IMR-90 (cell line): ENCODE measurements around the gene NUDT16. TPM values are rescaled to one million over a fixed set of nuclear protein-coding genes. Genes with fewer than 3 reads are reported as not detected.

Experiments used
- ATAC-seq: fragments of 200-7000 bp; cut with Tn5 transposase; 2 replicates; pipeline ENCODE4 v1.9.1; 2020; ENCODE audit warnings: low read depth, mild to moderate bottlenecking, moderate library complexity
- BruUV-seq: library from RNA; stranded (reverse); fragments of 400-500 nt; replicated peaks from 2 replicates; lab custom pipeline; 2021; lab: Mats Ljungman, UMichigan
- CTCF ChIA-PET: fragments of 300-600 bp; formaldehyde crosslinking; extraction: SDS; loops from one replicate; lab custom pipeline; 2021; ENCODE audit warnings: antibody characterized with exemption; lab: Yijun Ruan, JAX
- POLR2A ChIA-PET: fragments of 300-600 bp; sonication (Branson Sonifier 250); formaldehyde crosslinking; loops from one replicate; lab custom pipeline; 2022; ENCODE audit warnings: antibody characterized with exemption; ENCODE audit not compliant: unreplicated experiment; lab: Charles Lee
- DNase-seq: peaks from one replicate; pipeline ENCODE4 v3.0.0; 2013
- H2AFZ ChIP-seq: replicated peaks from 2 replicates; pipeline ENCODE3; 2013; ENCODE audit warnings: low read length, mild to moderate bottlenecking; ENCODE audit not compliant: poor library complexity
- H2AK5ac ChIP-seq: 2 replicates; pipeline ENCODE4 v1.6.1; 2013; ENCODE audit warnings: low read depth, low read length, inconsistent platforms
- H2AK9ac ChIP-seq: replicated peaks from 2 replicates; pipeline ENCODE3; 2013; ENCODE audit warnings: mild to moderate bottlenecking, low read depth, low read length, moderate library complexity; ENCODE audit not compliant: poor library complexity
- H2BK120ac ChIP-seq: 2 replicates; pipeline ENCODE4 v1.6.1; 2013; ENCODE audit warnings: low read depth, low read length, inconsistent platforms
- H2BK15ac ChIP-seq: 3 replicates; pipeline ENCODE4 v1.6.1; 2013; ENCODE audit warnings: low read depth, low read length, inconsistent platforms
- H2BK20ac ChIP-seq: 2 replicates; pipeline ENCODE4 v1.6.1; 2013; ENCODE audit warnings: low read depth, mild to moderate bottlenecking, inconsistent platforms, low read length, moderate library complexity
- H2BK5ac ChIP-seq: 2 replicates; pipeline ENCODE4 v1.6.1; 2013; ENCODE audit warnings: mild to moderate bottlenecking, low read depth, low read length, inconsistent platforms; ENCODE audit not compliant: poor library complexity, severe bottlenecking
- H3K14ac ChIP-seq: replicated peaks from 2 replicates; pipeline ENCODE4 v1.6.1; 2013; ENCODE audit warnings: low read depth, low read length, inconsistent platforms
- H3K18ac ChIP-seq: 2 replicates; pipeline ENCODE4 v1.6.1; 2013; ENCODE audit warnings: low read depth, low read length, control low read depth
- H3K23ac ChIP-seq: 2 replicates; pipeline ENCODE4 v1.6.1; 2013; ENCODE audit warnings: low read depth, low read length, inconsistent platforms
- H3K27ac ChIP-seq: 2 replicates; pipeline ENCODE4 v1.5.1; 2013; ENCODE audit warnings: mild to moderate bottlenecking, control low read depth, low read length; ENCODE audit not compliant: insufficient read depth
- H3K27me3 ChIP-seq: 2 replicates; pipeline ENCODE4 v1.6.1; 2013; ENCODE audit warnings: low read length; ENCODE audit not compliant: control insufficient read depth, insufficient read depth
- H3K36me3 ChIP-seq: 2 replicates; pipeline ENCODE4 v1.6.1; 2013; ENCODE audit warnings: low read length, mixed read lengths; ENCODE audit not compliant: control insufficient read depth, insufficient read depth
- H3K4ac ChIP-seq: 2 replicates; pipeline ENCODE4 v1.6.1; 2013; ENCODE audit warnings: low read depth, low read length, inconsistent platforms
- H3K4me1 ChIP-seq: 2 replicates; pipeline ENCODE4 v1.6.1; 2013; ENCODE audit warnings: low read length, mixed read lengths; ENCODE audit not compliant: control insufficient read depth, insufficient read depth
- H3K4me2 ChIP-seq: 2 replicates; pipeline ENCODE4 v1.6.1; 2013; ENCODE audit warnings: low read depth, mild to moderate bottlenecking, control low read depth, low read length, moderate library complexity
- H3K4me3 ChIP-seq: 2 replicates; pipeline ENCODE4 v1.5.1; 2013; ENCODE audit warnings: low read depth, mild to moderate bottlenecking, control low read depth, low read length, moderate library complexity; ENCODE audit not compliant: insufficient read depth
- H3K56ac ChIP-seq: 2 replicates; pipeline ENCODE4 v1.6.1; 2013; ENCODE audit warnings: low read length, inconsistent platforms; ENCODE audit not compliant: insufficient read depth; ENCODE audit errors: extremely low read depth
- H3K79me1 ChIP-seq, 2 experiments: 2 replicates each; pipeline ENCODE4 v1.6.1; 2013; ENCODE audit warnings: low read length in 2 of 2, inconsistent platforms in 1 of 2, low read depth in 1 of 2
- H3K9ac ChIP-seq: 2 replicates; pipeline ENCODE4 v1.6.1; 2013; ENCODE audit warnings: low read depth, low read length, control low read depth
- H3K9me1 ChIP-seq: 2 replicates; pipeline ENCODE4 v1.6.1; 2013; ENCODE audit warnings: low read length, inconsistent platforms; ENCODE audit not compliant: insufficient read depth
- H3K9me3 ChIP-seq: 2 replicates; pipeline ENCODE4 v1.6.1; 2013; ENCODE audit warnings: low read length; ENCODE audit not compliant: control insufficient read depth, insufficient read depth
- H4K20me1 ChIP-seq: 2 replicates; pipeline ENCODE4 v1.6.1; 2013; ENCODE audit warnings: low read length, inconsistent platforms; ENCODE audit not compliant: insufficient read depth
- H4K5ac ChIP-seq: 2 replicates; pipeline ENCODE4 v1.6.1; 2013; ENCODE audit warnings: mild to moderate bottlenecking, low read depth, low read length, control low read depth
- H4K8ac ChIP-seq, 2 experiments: 2 replicates each; pipeline ENCODE4 v1.6.1; 2013; ENCODE audit warnings: low read depth in 2 of 2, low read length in 2 of 2, control low read depth in 1 of 2, inconsistent platforms in 1 of 2
- H4K91ac ChIP-seq: 2 replicates; pipeline ENCODE4 v1.6.1; 2013; ENCODE audit warnings: low read depth, low read length, inconsistent platforms; ENCODE audit not compliant: insufficient read depth
- BHLHE40 ChIP-seq: fragments of 150-350 bp; IDR thresholded peaks from 2 replicates; pipeline ENCODE4 v1.6.1; 2016; ENCODE audit warnings: mild to moderate bottlenecking, low read depth, low read length
- CHD1 ChIP-seq: IDR thresholded peaks from 2 replicates; pipeline ENCODE4 v1.6.1; 2012; ENCODE audit warnings: low read depth, low read length, improper control_type of control experiment
- MAFK ChIP-seq: IDR thresholded peaks from 2 replicates; pipeline ENCODE4 v1.6.1; 2012; ENCODE audit warnings: low read depth, low read length, improper control_type of control experiment
- MAZ ChIP-seq: IDR thresholded peaks from 2 replicates; pipeline ENCODE4 v1.6.1; 2012; ENCODE audit warnings: low read depth, mild to moderate bottlenecking, low read length, improper control_type of control experiment, moderate library complexity, borderline replicate concordance
- NFE2L2 ChIP-seq: fragments of 150-350 bp; IDR thresholded peaks from 2 replicates; pipeline ENCODE4 v1.6.1; 2016; ENCODE audit warnings: low read depth, mild to moderate bottlenecking, low read length
- RCOR1 ChIP-seq: IDR thresholded peaks from 2 replicates; pipeline ENCODE4 v1.6.1; 2012; ENCODE audit warnings: mild to moderate bottlenecking, low read length, improper control_type of control experiment; ENCODE audit not compliant: insufficient replicate concordance
- WGBS, 2 experiments: methylation state at CpG; one replicate each; pipeline versions ENCODE4 v1.1.5 to v1.1.7; 2013; ENCODE audit warnings: missing lambda C conversion rate in 2 of 2; ENCODE audit not compliant: insufficient read length in 1 of 2; ENCODE audit errors: extremely low coverage in 2 of 2; 5-methylcytosine and 5-hydroxymethylcytosine counted together
- dilution Hi-C: fragments of 300-500 bp; cut with HindIII; formaldehyde crosslinking; loops from one replicate; pipeline ENCODE4 v1.14.3; 2018; ENCODE audit warnings: low sequenced_read_pairs; ENCODE audit not compliant: unreplicated experiment
- in situ Hi-C: fragments of 300-500 bp; cut with MboI; formaldehyde crosslinking; loops from 3 replicates; pipeline ENCODE4 v1.14.3; 2019; ENCODE audit warnings: low sequenced_read_pairs, inconsistent platforms, mixed read lengths
- intact Hi-C: fragments of 100-400 bp; cut with micrococcal nuclease; formaldehyde crosslinking; loops from 2 replicates; pipeline ENCODE4 v1.10.0; 2022
- polyA plus RNA-seq, 3 experiments: library from polyadenylated mRNA; depleted of rRNA; stranded (reverse); fragments of >200 nt; gene quantifications; 2 replicates each; pipeline ENCODE4 v1.2.3, GENCODE V29; 2012; ENCODE audit warnings: low replicate concordance in 1 of 3
- total RNA-seq: library from RNA; depleted of rRNA; stranded (reverse); fragments of >200 nt; gene quantifications from 2 replicates; pipeline ENCODE4 v1.2.3, GENCODE V29; 2012
- TF ChIP-seq, protein P1 (sequence below): fragments of 150-350 bp; IDR thresholded peaks from 2 replicates; pipeline ENCODE4 v1.6.1; 2017; ENCODE audit warnings: mild to moderate bottlenecking, antibody characterized with exemption, low read length, low read depth
- TF ChIP-seq, protein P2 (sequence below): fragments of 150-350 bp; IDR thresholded peaks from 2 replicates; pipeline ENCODE4 v1.6.1; 2016; ENCODE audit warnings: low read depth, mild to moderate bottlenecking, low read length, moderate library complexity, borderline replicate concordance
- TF ChIP-seq, protein P3 (sequence below): conservative IDR thresholded peaks from 2 replicates; pipeline ENCODE4 v1.5.1; 2012; ENCODE audit warnings: mild to moderate bottlenecking, low read depth, low read length, improper control_type of control experiment

Gene NUDT16
- total and polyA plus RNA-seq, 2 of the 4 experiments (the other 2 are of a cell fraction), result 8.9 to 10.4 TPM

DNA sequence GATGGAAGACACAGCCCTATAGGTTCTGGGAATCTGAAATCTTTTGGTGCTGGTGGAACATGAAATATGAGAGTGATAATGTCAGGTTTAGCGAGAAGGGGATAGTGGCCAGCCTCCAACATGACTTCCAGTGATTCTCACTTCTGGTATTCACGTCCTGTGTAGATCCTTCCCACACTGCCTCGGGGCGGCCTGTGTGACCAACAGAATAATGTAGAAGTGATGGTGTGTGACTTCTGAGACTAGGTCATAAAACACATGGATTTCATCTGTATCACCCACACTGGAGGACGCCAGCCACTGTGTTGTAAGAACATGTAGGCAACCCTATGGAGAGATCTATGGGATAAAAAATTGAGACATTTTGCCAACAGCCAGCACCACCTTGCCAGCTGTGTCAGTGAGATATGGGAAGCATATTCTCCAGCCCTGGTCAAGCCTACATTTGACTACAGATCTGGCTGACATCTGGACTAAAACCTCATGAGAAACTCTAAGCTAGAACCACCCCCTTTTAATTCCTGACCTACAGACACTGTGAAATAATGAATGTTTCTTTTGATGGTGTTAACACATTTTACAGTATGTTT lies 25.5 kb upstream of the NUDT16 start (continued):
- no peak for TF ChIP-seq RCOR1
- TF ChIP-seq, protein P1, sequence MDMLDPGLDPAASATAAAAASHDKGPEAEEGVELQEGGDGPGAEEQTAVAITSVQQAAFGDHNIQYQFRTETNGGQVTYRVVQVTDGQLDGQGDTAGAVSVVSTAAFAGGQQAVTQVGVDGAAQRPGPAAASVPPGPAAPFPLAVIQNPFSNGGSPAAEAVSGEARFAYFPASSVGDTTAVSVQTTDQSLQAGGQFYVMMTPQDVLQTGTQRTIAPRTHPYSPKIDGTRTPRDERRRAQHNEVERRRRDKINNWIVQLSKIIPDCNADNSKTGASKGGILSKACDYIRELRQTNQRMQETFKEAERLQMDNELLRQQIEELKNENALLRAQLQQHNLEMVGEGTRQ, result no peak
- no peak for TF ChIP-seq MAFK

DNA sequence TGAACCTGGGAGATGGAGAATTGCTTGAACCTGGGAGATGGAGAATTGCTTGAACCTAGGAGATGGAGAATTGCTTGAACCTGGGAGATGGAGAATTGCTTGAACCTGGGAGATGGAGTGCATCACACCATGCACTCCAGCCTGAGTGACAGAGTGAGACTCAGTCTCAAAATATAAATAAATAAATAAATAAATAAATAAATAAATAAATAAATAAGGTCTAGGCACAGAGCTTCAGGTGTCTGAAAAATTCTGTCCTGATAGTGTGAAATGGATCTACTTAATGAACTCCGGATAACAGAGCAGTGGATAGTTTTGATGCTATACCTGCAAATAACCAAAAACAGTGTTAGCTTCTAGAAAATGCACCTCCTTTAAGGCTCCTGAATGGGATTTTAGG lies 24.3 kb upstream of the NUDT16 start:
- H3K36me3 ChIP-seq, result no peaks in the 10 kb centered on the region
- no peak overlapping the region for H3K4ac ChIP-seq
- POLR2A ChIA-PET, result no interaction called here
- in situ Hi-C loops, result no loop called here
- H3K79me1 ChIP-seq, result no peaks in the 10 kb centered on the region
- no peak overlapping the region for H4K8ac ChIP-seq
- H3K4me3 ChIP-seq, result no peak overlapping the region
- DNase-seq (no peak), ATAC-seq (no peak)
- no peak overlapping the region for H2BK20ac ChIP-seq
- no peak overlapping the region for H2AK5ac ChIP-seq
- no peak overlapping the region for H3K4me2 ChIP-seq
- H3K9me1 ChIP-seq, result no peaks in the 10 kb centered on the region
- H3K27ac ChIP-seq, result no peak overlapping the region
- no peak overlapping the region for H3K18ac ChIP-seq
- H4K5ac ChIP-seq, result no peak overlapping the region
- no peaks in the 10 kb centered on the region for H3K27me3 ChIP-seq
- no peak overlapping the region for H2BK120ac ChIP-seq
- dilution Hi-C loops, result no loop called here
- no peak overlapping the region for H3K9ac ChIP-seq
- CTCF ChIA-PET, result no interaction called here
- H2AFZ ChIP-seq, result no peak overlapping the region
- H3K9me3 ChIP-seq, result no peaks in the 10 kb centered on the region
- no peak overlapping the region for H4K91ac ChIP-seq
- no peak overlapping the region for H2BK15ac ChIP-seq
- H3K4me1 ChIP-seq, result no peaks in the 10 kb centered on the region
- H3K56ac ChIP-seq, result no peak overlapping the region
- TF ChIP-seq, protein P2, sequence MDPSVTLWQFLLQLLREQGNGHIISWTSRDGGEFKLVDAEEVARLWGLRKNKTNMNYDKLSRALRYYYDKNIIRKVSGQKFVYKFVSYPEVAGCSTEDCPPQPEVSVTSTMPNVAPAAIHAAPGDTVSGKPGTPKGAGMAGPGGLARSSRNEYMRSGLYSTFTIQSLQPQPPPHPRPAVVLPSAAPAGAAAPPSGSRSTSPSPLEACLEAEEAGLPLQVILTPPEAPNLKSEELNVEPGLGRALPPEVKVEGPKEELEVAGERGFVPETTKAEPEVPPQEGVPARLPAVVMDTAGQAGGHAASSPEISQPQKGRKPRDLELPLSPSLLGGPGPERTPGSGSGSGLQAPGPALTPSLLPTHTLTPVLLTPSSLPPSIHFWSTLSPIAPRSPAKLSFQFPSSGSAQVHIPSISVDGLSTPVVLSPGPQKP, result no peak
- TF ChIP-seq, protein P3, sequence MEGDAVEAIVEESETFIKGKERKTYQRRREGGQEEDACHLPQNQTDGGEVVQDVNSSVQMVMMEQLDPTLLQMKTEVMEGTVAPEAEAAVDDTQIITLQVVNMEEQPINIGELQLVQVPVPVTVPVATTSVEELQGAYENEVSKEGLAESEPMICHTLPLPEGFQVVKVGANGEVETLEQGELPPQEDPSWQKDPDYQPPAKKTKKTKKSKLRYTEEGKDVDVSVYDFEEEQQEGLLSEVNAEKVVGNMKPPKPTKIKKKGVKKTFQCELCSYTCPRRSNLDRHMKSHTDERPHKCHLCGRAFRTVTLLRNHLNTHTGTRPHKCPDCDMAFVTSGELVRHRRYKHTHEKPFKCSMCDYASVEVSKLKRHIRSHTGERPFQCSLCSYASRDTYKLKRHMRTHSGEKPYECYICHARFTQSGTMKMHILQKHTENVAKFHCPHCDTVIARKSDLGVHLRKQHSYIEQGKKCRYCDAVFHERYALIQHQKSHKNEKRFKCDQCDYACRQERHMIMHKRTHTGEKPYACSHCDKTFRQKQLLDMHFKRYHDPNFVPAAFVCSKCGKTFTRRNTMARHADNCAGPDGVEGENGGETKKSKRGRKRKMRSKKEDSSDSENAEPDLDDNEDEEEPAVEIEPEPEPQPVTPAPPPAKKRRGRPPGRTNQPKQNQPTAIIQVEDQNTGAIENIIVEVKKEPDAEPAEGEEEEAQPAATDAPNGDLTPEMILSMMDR, result no peak
- no peak for TF ChIP-seq MAZ
- no peak for TF ChIP-seq CHD1
- no peak for TF ChIP-seq BHLHE40
- no peak for TF ChIP-seq NFE2L2
- H3K14ac ChIP-seq, result no peak overlapping the region
- BruUV-seq, result no TSS peak
- H2AK9ac ChIP-seq, result no peak overlapping the region
- no CpG with 5 or more reads among the region's 1 CpG for WGBS, 2 experiments
- no peaks in the 10 kb centered on the region for H4K20me1 ChIP-seq
- no peak overlapping the region for H3K23ac ChIP-seq
- H2BK5ac ChIP-seq, result no peak overlapping the region
- intact Hi-C loops, result no loop called here
